Activated T-cell treated with anti-CD3 and anti-CD28 coated beads, Interleukin-2, amount 50 U/mL, for 48 hours (primary cell): ENCODE results near the gene PLA2G1B.
A peak's percentile ranks its signal among the peaks of the same experiment; 100 is the strongest.
"Not testable (repeated sequence)": the region's sequence is repeated elsewhere in the genome, so short reads cannot be mapped to it uniquely, and the experiment has no call there.

Source experiments
- DNase-seq, 2 experiments: peaks; one replicate each; pipeline ENCODE4 v3.0.0-alpha.2; 2020

PLA2G1B gene

GRCh38 chr12:120358412-120359100, 31.0 kb upstream of the PLA2G1B start:
- DNase-seq, result no peak

DNA sequence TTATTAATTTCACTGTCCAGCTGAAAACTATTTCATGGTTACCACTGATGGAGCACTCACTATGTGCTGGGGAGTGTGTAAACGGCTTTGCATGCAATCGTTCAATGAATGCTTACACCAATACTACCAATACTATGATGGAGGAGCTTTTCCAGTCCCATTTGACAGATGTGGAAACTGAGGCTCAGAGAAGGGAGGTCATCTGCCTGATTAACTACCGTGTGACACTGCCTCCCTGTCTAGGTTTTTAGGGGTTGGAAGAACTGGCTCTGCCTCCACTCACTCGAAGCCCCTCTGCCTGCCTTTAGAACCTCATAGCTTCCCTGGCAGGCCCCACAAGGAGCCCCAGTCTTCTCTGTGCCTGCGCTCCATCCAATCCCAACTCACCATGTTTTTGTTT, 29.5 kb upstream of the PLA2G1B start:
- no peak for DNase-seq

- DNase-seq, result peak; percentile 79 to 88
Observed at GRCh38 chr12:120356567-120357030, 29.0 kb upstream of the PLA2G1B start.

DNA sequence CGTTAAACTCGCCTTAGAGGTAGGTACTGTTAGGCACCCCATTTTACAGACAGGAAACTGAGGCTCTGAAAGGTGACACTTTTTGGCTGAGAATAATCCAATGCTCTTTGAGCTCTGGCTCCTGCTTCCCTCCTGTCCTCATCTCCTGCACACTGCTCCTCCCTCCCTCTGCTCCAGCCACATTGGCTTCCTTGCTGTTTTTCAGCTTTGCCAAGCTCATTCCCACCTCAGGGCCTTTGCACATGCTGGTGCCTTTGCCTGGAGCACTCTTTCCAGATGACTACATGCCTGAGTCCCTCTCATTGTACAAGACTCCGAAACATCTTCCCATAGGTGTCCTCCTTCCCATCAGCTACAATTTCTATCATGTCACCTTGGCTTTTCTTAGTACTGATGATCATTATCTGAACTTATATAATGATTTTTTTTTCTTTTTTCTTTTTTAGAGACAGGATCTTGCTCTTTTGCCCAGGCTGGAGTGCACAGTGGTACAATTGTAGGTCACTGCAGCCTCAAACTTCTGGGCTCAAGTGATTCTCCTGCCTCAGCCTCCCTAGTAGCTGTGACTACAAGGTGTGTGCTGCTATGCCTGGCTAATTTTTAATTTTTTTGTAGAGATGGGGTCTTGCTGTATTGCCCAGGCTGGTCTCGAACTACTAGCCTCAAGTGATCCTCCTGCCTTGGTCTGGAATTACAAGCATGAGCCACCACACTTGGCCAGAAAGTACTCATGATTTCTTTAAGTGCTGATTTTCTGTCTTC, 26.2 kb upstream of the PLA2G1B start:
- no peak for DNase-seq

DNA sequence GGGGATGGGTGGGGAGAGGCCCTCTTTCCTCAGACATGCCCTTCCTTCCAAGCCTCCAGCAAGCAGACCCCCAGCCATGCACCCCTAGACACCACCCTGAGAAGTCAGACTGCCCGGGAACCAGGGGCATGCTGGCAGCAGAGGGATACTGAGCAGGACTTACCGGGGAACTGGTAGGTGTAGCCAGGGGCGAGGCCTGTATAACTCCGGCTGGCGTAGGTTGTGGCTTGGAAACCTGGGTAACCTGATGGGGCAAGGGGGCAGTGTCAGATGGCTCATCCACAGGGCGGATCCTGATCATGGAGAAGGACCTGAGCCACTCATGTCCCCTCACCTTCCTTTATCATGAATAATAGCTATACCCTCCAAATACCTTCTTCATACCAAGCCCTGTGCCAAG, 25.6 kb upstream of the PLA2G1B start:
- DNase-seq, result no peak

GRCh38 chr12:120352117-120352516, 24.5 kb upstream of the PLA2G1B start:
- DNase-seq, result no peak

GRCh38 chr12:120350576-120351350, 23.2 kb upstream of the PLA2G1B start:
- no peak for DNase-seq

DNA sequence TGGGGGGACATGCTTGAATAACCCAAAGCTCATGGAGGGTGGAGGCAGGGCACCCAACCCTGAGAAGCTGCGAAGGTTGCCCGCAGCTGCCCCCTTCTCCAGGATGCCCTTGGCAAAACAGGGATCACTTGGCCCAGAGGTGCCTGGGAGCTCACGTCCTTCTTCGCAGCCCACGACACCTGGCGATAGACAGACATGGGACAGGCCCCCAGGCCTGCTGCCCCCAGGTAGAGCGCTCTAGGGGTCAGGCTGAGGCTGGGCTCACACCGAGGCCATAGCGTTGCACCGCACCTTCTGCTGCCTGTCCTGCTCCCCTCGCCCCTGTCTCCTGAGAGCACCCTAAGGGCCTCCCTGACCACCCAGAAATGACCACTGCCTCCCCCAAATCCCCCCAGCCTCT, 20.2 kb upstream of the PLA2G1B start:
- DNase-seq, result no peak

GRCh38 chr12:120346681-120347080, 19.1 kb upstream of the PLA2G1B start:
- DNase-seq, result no peak

DNA sequence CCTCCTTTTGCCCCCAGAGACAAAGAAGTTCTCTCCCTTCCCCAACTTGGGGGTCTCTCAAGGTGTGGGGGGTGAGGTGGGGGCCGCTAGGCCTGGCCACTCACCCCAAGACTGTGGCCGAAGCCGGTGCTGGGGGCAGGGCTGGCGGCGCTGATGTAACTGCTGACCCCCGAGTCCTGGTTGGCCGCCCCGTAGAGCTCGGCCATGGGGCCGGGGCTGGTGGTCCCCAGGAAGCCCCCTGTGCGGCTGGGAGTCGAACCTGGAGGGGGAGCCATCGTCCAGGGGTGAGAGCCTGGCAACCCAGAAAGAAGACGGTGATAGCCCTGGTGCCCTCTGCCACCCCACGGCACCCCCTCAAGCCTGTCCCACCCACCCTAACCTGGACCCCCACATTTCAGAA, 18.5 kb upstream of the PLA2G1B start:
- no peak for DNase-seq

GRCh38 chr12:120343692-120344091, 16.1 kb upstream of the PLA2G1B start:
- DNase-seq, result no peak

DNA sequence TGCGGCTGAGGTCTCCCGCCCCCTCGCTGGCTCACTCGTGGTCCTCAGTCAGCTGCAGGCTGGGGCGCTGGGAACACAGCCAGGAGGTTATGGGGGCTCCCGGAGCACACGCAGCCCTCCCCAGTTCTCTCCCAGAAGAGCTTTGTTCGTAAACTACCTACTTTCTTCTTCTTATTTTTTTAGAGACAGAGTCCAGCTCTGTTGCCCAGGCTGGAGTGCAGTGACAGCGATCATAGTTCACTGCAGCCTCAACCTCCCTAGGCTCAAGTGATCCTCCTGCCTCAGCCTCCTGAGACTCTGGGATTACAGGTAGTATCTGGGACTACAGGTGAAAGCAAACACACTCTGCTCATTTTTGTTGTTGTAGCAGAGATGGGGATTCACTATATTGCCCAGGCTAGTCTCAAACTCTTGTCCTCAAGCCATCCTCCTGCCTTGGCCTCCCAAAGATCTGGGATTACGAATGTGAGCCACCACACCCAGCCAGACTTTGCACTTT, 15.5 kb upstream of the PLA2G1B start:
- no peak for DNase-seq

DNA sequence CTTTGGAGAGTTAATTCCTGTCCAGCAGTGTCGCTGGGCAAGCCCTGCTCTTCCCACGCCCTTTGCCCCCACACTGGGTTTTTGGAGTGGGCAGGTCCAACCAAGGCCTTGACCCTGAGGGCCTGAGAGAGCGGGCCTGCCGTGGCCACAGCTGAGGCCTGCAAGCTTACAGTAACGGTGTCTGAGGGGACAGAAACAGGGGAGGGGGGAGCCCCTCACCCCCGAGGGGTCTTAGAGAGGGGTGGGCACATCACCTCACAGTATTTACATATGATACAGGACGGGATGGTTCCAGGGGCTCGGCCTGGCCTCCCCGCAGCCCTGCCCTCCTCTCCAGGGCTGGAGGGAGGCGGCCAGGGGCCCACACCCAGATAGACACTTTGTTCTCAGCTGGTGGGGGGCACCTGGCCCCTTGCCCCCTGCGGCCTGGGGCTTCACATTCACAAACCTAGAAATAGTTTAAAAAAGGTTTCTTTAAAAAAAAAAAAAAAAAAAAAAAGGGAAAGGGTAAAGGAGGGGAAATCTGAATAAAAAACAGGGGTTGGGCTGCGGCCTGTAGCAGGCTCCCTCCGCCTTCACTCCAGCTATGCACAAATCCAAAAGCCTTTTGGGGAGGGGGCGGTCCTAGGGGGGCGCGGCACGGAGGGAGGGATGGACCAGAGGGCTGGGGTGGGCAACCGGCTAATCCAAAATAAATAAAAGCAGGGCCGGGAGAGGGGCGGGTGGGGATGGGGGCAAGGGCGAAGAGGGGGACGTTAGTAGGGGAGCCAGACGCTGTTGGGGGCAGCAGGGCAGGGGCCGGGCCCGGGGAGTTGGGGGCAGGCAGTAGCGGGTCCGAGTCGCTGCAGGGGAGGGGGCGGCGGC, 14.8 kb upstream of the PLA2G1B start:
- no peak for DNase-seq

GRCh38 chr12:120339256-120339655, 11.7 kb upstream of the PLA2G1B start:
- no peak for DNase-seq

- DNase-seq, result no peak
Observed at GRCh38 chr12:120337730-120338129, 10.2 kb upstream of the PLA2G1B start.

DNA sequence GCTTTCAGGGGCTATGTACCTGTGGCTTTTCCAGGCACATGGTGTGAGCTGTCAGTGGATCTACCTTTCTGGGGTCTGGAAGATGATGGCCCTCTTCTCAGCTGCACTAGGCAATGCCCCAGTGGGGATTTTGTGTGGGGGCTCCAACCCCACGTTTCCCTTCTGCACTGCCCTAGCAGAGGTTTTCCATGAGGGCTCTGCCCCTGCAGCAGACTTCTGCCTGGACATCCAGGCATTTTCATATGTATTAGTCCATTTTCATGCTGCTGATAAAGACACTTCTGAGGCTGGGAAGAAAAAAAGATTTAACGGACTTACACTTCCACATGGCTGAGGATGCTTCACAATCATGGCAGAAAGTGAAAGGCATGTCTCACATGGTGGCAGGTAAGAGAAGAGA, 8.8 kb upstream of the PLA2G1B start:
- DNase-seq, result not testable (repeated sequence)

GRCh38 chr12:120335447-120335846, 7.9 kb upstream of the PLA2G1B start:
- peak; percentile 61 to 66 for DNase-seq

DNA sequence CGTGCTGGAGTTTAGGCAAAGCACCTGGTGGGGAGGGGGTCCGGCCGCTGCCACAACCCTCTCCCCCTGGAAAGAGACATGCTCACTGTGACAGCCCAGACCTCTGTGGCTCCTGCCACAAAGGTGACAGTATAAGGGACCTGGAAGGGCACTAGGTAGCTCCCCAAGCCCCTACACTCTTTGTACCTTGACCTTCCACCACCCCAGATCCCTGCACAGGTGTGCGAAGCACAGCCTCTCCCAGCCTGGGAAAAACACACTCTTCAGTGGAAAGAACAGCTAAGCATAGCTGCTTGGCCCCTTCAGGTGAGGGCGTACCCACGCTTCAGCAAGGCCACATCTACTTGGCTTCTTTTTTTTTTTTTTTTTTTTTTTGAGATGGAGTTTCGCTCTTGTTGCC, 4.9 kb upstream of the PLA2G1B start:
- no peak for DNase-seq

- DNase-seq, result no peak
Observed at GRCh38 chr12:120332041-120332440, 4.5 kb upstream of the PLA2G1B start.

GRCh38 chr12:120331390-120331789, 3.8 kb upstream of the PLA2G1B start:
- no peak for DNase-seq

DNA sequence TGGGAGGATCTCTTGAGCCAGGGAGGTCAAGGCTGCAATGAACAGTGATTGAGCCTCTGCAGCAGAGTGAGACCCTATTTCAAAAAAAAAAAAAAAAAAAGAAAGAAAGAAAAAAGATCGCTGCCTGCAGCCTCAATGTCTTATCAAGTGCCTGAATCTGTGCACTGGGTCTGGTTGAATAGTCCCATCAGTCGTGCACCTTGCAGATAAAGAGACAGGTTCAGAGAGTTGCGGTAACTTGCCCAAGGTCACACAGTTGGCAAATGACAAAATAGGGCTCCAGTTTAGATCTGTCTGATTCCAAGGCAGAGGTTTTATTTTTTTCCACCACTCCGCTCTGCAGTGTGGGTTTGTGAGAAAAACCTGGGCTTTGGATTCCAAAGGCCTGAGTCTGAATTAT, 649 bp upstream of the PLA2G1B start:
- no peak for DNase-seq

DNA sequence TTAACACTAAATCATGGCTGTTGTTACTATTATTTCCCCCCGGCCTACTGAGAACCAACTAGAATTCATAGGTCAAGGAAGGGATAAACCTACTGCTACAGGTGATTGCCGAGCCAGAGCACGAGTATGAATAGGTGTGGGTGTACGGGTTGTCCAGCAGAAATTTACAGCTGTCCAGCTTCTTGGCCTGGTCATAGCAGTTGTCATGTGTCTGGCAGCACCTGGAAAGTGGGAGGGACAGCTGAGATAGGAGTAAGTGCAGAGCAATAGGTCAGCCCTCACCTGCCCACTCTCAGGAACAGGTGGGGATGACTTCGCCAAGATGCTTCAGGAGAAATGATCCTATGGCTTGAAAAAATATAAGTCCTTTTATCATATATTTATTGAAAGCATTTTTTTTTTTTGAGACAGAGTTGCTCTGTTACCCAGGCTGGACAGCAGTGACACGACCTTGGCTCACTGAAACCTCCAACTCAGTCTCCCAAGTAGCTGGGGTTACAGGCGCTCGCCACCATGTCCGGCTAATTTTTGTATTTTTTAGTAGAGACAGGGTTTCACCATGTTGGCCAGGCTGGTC, 2.6 kb downstream of the PLA2G1B start:
- no peak for DNase-seq
